ENCODE measurements around the gene RGS12.

DNA sequence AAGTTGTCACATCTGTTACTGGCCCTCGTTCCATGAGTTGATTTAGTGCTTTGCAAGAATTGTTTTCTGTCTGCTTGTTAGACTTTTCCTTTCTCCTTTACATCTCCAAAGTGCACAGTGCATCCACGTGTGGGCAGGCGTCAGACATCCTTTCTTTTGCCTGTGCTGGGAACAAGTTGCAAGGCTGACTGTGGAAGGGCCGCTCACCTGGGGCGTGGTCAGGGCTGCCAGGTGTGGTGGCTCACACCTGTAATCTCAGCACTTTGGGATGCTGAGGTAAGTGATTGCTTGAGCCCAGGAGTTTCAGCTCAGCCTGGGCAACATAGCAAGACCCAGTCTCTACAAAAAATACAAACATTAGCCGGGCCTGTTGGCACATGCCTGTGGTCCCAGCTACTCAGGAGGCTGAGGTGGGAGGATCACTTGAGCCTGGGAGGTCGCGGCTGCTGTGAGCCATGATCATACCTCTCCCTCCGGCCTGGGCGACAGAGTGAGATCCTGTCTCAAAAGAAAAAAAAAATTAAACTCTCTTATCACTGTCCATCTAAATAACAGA, 46.2 kb downstream of the RGS12 start:
- TF ChIP-seq, protein P1, sequence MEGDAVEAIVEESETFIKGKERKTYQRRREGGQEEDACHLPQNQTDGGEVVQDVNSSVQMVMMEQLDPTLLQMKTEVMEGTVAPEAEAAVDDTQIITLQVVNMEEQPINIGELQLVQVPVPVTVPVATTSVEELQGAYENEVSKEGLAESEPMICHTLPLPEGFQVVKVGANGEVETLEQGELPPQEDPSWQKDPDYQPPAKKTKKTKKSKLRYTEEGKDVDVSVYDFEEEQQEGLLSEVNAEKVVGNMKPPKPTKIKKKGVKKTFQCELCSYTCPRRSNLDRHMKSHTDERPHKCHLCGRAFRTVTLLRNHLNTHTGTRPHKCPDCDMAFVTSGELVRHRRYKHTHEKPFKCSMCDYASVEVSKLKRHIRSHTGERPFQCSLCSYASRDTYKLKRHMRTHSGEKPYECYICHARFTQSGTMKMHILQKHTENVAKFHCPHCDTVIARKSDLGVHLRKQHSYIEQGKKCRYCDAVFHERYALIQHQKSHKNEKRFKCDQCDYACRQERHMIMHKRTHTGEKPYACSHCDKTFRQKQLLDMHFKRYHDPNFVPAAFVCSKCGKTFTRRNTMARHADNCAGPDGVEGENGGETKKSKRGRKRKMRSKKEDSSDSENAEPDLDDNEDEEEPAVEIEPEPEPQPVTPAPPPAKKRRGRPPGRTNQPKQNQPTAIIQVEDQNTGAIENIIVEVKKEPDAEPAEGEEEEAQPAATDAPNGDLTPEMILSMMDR (conservative IDR thresholded peaks at IDR 0.05; ENCODE audit: low read depth, low read length) = no peak
- TF ChIP-seq EZH2 (IDR thresholded peaks at IDR 0.05; ENCODE audit: borderline replicate concordance, low read depth, low read length, poor library complexity, severe bottlenecking) = no peak

Measured in A673 (cell line).